Erythroblast (primary cell): ENCODE results near the gene CRYGN.

Source experiments
- GATA1 ChIP-seq: IDR thresholded peaks from 2 replicates; pipeline ENCODE4 v1.6.1; 2011; ENCODE audit warnings: low read depth, mild to moderate bottlenecking, control low read depth, low read length, moderate library complexity
- POLR2A ChIP-seq: IDR thresholded peaks from 2 replicates; pipeline ENCODE4 v1.6.1; 2011; ENCODE audit warnings: mild to moderate bottlenecking, low read length

- no peak for TF ChIP-seq POLR2A
- TF ChIP-seq GATA1: no peak
Measured at GRCh38 chr7:151431768-151432311, 8.1 kb downstream of the CRYGN start.
